Hematopoietic multipotent progenitor cell treated with erythropoietin and hydrocortisone succinate and interleukin-3 and kit ligand, for 6 days (in vitro differentiated cells): ENCODE data around the gene ZNF93.
"Not testable (repeated sequence)": the region's sequence is repeated elsewhere in the genome, so short reads cannot be mapped to it uniquely, and the experiment has no call there.

ENCODE experiments used
- DNase-seq: peaks from one replicate; pipeline ENCODE4 v3.0.0-alpha.2; 2015

The ZNF93 gene

DNA sequence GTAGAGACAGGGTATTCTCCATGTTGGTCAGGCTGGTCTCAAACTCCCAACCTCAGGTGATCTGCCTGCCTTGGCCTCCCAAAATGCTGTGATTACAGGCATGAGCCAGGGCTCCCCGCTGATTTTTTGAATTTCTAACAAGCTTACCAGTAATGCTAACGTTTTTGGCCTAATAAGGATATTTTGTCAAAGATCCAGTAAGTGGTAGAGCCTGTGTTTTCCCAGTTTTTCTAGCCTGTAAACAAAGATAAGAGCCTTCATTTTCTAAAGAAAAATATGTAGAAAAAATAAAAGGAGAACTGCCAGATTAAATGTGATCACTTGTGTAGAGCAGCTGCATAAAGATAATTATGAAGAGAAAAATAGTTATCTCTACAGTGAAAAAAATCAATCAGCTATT lies 37.7 kb downstream of the ZNF93 start:
- no peak for DNase-seq

GRCh38 chr19:19943848-19944582 lies 43.3 kb downstream of the ZNF93 start:
- DNase-seq = no peak

- no peak for DNase-seq
These were observed 43.8 kb downstream of the ZNF93 start for GRCh38 chr19:19944583-19944880.

- DNase-seq = no peak
These were observed 45.5 kb downstream of the ZNF93 start for GRCh38 chr19:19946226-19946625.

DNA sequence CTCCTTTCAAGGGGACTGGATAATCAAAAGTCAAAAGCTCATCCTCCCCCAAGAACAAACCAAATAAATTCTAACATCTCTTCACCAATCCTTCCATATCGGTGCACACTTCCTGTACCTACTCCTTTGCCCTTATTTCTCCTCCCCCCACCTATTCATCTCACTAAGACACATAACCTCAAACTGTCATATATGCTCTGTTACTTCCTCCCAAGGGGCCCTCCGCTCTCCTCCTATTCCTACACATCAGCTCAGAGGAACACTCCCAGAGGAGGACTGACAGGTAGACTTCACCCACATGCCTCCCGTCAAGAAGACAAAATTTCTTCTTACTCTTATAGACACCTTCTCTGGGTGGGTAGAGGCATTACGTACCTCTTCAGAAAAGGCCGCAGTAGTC lies 48.1 kb downstream of the ZNF93 start:
- no peak for DNase-seq

DNA sequence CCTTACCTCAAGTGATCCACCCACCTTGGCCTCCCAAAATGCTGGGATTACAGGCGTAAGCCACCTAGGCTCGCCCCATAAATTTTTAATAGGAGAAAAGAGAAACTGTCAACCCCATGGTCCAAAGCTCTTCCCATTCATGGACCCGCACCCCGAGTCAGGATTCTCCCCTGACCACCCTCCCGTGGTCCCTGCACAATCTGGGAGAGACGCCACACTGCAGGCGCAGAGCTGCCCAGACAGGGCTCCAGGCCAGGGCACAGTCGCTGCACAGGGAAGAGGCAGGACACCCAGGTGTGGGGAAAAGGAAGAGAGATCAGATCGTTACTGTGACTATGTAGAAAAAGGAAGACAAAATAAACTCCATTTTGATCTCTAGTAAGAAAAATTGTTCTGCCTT lies 54.5 kb downstream of the ZNF93 start:
- no peak for DNase-seq

DNA sequence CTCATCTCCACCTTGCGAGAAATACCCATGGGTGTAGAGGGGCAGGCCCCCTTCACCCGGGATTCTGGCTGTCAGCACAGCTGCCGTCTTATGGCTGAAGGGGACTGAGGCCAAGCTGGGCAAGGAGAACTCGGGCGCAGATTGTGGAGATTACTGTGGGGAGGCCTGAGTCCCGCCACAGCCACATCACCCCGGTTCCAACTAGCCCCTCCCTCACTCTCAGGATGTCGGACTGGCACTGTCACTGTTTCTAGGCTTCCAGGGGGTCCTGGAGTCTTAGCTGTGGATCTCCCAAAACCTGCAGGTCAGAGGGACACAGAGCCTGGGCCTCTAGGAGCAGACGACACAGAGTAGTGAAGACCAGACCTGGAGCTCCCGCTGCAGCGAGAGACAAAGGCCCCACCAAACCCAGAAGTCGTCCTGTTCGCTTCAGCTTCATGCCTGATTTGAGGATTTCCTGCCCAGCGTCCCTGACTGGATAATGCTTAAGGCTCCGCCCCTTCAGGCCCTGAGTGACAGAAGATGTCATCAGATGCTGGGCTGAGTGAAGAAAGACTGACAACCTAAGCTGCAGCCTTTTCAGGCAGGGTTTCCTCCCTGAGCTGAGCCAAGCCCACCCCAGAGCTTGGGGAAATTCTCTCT lies 55.8 kb downstream of the ZNF93 start:
- no peak for DNase-seq

DNA sequence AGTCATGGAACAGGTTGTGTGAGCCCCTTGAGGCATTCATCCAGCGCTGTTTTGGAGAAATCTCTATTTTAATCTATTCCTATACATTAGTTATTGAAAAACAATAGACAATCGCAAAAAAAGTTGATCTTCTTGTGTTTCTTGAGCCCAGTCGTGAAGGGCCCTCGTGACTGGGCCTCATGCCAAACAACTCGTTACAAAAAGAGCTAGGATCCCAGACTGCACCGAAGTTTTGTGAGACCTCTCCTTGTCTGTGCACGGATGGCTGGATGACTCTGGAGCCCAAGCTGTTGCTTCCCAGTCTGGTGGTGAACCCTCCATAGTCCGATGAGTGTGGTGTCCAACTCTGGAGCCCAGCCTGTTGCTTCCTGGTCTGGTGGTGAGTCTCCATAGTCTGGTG lies 57.0 kb downstream of the ZNF93 start:
- DNase-seq = not testable (repeated sequence)

DNA sequence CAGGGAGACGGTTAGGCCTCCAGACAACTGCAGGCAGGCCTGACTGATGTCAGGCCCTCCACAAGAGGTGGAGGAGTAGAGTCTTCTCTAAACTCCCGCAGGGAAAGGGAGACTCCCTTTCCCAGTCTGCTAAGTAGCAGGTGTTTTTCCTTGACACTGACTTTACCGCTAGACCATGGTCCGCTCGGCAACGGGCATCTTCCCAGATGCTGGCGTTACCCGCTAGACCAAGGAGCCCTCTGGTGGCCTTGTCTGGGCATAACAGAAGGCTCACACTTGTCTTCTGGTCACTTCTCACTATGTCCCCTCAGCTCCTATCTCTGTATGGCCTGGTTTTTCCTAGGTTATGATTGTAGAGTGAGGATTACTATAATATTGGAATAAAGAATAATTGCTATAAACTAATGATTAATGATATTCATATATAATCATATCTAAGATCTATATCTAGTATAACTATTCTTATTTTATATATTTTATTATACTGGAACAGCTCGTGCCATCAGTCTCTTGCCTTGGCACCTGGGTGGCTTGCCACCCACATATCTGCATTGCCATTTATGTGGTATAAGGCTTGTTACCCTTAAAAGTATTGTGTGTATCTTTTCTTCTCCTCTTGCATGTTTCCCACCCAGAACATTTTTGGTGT lies 58.5 kb downstream of the ZNF93 start:
- peak; percentile 56 for DNase-seq

DNA sequence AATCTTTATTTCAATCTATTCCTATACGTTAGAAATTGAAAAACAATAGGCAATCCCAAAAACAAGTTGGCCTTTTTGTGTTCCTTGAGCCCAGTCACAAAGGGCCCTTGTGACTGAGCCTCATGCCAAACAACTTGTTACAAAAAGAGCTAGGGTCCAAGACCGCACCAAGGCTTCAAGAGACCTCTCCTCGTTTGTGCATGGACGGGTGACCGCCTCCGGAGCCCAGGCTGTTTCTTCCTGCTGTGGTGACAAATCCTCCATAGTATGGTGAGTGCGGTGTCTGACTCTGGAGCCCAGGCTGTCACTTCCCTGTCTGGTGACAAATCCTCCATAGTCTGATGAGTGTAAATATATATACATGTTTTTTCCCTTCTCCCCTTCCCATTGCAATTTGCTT lies 63.7 kb downstream of the ZNF93 start:
- no peak for DNase-seq

GRCh38 chr19:19966126-19966525 lies 65.4 kb downstream of the ZNF93 start:
- not testable (repeated sequence) for DNase-seq

GRCh38 chr19:19966862-19967261 lies 66.1 kb downstream of the ZNF93 start:
- peak; percentile 10 for DNase-seq
